LNCaP clone FGC (cell line): Measurements from ENCODE around the gene SNX24.

ENCODE experiments used
- DNase-seq: peaks from one replicate; pipeline ENCODE4 v3.0.0-alpha.2; 2011; ENCODE audit warnings: low read depth
- H3K4me3 ChIP-seq: 2 replicates; pipeline ENCODE4 v1.5.1; 2011; ENCODE audit warnings: mild to moderate bottlenecking, low read depth, low read length, control low read depth
- TF ChIP-seq, protein P1 (sequence below): IDR thresholded peaks from 2 replicates; pipeline ENCODE4 v1.5.1; 2012; ENCODE audit warnings: mild to moderate bottlenecking; ENCODE audit not compliant: control insufficient read depth, insufficient read depth; ENCODE audit errors: extremely low read depth

The SNX24 gene

DNA sequence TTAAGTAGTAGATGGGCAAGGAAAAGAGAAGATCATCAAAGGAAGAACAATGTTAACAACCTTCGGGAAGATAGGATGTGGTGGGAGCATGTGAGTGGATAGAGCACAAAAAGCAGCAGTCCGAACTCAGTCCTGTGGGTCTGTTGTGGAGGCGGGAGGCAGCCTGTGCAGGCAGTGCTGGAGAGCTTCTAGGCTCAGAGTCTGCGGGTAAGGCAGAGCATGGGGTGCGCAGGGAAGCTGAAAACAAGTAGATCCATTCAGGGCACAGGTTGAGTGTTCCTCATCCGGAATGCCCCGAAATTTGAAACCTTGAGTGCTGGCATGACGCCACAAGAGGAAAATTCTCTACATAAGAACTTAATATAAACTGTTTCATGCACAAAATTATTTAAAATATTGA is 106.2 kb downstream of the SNX24 start:
- TF ChIP-seq, protein P1, sequence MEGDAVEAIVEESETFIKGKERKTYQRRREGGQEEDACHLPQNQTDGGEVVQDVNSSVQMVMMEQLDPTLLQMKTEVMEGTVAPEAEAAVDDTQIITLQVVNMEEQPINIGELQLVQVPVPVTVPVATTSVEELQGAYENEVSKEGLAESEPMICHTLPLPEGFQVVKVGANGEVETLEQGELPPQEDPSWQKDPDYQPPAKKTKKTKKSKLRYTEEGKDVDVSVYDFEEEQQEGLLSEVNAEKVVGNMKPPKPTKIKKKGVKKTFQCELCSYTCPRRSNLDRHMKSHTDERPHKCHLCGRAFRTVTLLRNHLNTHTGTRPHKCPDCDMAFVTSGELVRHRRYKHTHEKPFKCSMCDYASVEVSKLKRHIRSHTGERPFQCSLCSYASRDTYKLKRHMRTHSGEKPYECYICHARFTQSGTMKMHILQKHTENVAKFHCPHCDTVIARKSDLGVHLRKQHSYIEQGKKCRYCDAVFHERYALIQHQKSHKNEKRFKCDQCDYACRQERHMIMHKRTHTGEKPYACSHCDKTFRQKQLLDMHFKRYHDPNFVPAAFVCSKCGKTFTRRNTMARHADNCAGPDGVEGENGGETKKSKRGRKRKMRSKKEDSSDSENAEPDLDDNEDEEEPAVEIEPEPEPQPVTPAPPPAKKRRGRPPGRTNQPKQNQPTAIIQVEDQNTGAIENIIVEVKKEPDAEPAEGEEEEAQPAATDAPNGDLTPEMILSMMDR: no peak
- DNase-seq: no peak

DNA sequence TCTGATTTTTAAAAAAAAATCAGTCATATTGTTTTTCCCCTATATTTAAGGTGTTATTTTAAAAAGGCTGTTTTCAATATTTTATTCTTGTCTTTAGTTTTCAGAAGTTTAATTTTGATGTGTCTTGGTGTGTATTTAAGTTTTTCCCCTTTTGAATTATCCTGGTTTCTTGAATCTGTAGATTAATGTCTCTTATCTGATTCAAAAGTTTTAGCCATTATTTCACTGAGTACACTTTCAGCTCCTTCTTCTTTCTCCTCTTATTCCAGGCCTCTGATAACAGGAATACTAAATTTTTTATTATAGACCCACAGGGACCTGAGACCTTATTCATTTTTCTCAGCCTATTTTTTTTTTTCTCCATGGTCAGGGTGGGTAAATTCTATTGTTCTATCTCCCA is 109.3 kb downstream of the SNX24 start:
- no peak overlapping the region for H3K4me3 ChIP-seq
- TF ChIP-seq, protein P1: no peak
- DNase-seq: no peak

More for the DNA sequence above, 106.2 kb downstream of the SNX24 start:
- no peak overlapping the region for H3K4me3 ChIP-seq

DNA sequence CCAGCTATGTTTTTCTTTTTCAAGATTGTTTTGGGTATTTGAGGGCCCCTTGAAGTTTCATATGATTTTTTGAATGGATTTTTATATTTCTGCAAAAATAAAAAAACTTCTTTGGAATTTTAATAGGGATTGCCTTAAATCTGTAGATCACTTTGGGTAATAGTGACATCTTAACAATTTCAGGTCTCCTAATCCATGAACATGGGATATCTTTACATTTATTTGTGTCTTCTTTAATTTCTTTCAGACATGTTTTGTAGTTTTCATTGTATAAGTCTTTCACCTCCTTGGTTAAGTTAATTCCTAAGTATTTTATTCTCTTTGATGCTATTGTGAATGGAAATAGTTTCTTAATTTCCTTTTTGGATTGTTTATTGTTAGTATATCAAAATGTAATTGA is 112.0 kb downstream of the SNX24 start:
- no peak for DNase-seq
- TF ChIP-seq, protein P1: no peak
- no peak overlapping the region for H3K4me3 ChIP-seq

DNA sequence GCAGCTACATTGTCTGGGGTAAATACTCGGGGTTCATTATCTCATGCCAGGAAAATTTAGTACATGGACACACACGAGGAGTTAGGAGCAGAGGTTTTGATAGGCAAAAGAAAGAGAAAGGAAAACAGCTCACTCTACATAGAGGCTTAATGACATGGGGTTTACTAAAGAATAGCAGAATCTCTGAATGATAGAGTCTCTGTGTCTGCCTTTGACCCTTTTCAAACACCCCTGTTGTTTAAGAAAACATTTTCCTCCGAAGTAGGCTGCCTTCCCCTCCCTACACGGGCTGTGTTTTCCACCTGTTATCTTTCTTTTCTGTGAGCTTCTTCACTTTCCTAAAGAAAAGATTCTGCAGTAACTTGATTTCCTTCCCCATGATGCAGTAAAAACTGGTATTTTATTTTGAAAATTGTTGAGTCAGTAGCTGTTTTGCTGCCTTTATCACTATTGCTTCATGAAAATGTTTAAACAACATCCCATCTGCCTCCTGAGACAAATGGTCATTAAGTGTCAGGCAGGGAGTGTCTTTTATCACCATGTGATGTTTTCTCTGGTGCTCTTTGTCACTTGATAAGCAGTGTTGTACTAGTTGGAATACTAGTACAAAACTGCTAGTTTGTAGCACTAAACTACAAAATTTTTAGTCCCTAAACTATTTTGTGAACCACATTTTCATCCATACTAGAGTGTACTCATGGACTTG is 114.5 kb downstream of the SNX24 start:
- H3K4me3 ChIP-seq: no peak overlapping the region
- DNase-seq: no peak
- TF ChIP-seq, protein P1: no peak

DNA sequence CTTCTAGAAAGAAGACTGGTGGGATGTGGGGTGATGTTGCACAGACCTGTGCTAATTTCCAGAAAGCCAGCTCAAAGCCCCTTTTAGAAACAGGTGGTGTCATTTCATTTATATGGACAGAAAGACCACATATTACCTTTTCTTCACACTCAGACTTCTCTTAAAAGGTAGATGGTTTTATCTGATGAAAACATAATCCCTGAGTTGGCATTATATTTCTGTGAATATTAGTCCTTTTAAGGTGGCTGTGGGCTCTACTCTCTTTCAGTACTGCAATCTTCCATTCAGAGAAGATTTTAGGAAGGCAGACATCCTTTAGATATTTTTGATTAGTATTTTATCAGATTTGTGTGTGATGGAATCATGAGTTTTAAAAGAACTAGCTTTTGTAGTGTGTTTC is 117.9 kb downstream of the SNX24 start:
- DNase-seq: no peak
- TF ChIP-seq, protein P1: no peak
- H3K4me3 ChIP-seq: no peak overlapping the region

DNA sequence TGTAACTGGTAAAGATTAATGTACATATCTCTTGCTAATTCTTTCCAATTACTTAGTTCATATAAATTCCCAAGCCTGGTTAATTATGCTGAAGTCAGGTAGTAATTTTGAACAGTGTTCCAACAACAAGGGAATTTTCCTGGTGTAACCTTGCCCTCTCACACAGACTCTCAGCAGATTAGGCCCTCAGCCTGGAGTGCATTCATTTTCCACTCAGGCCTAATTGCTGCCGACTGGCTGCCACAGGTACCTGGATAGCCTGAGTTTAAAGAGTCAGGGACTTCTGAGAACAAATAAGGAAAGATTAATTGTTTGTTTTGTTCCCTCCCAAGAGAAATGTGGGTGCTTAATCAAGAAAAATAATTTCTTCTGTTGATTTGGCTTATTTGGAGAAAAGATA is 119.7 kb downstream of the SNX24 start:
- no peak overlapping the region for H3K4me3 ChIP-seq
- TF ChIP-seq, protein P1: no peak
- no peak for DNase-seq

DNA sequence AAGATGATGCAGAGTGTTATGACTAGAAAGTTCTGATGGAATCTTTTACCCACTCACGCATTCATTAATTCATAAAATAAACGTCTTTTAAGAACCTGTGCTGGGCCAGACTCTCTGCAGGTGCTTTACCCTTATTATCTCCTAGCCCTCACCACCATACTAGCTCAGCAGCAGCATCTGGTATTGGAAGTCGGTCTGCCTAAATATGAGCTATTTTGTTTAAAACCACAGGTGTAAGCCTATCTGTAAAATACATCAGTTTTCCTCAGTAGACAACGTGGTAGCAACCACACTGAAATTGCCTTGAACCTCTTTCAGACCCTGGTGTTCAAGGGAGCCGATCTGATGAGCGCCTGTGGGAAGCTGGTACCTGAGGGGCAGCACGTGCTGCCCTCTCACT is 121.7 kb downstream of the SNX24 start:
- DNase-seq: no peak
- TF ChIP-seq, protein P1: no peak
- no peak overlapping the region for H3K4me3 ChIP-seq
